Mesendoderm (in vitro differentiated cells): ENCODE measurements around the gene CPXM2. TPM values are rescaled to one million over a fixed set of nuclear protein-coding genes. Genes with fewer than 3 reads are reported as not detected.

Source experiments
- DNase-seq: peaks from one replicate; pipeline ENCODE4 v3.0.0; 2013
- H2AK5ac ChIP-seq: 2 replicates; pipeline ENCODE4 v1.6.1; 2013; ENCODE audit warnings: low read length, inconsistent platforms
- H2BK120ac ChIP-seq: 2 replicates; pipeline ENCODE4 v1.6.1; 2013; ENCODE audit warnings: low read depth, mild to moderate bottlenecking, low read length, moderate library complexity, mixed read lengths
- H2BK15ac ChIP-seq: replicated peaks from 2 replicates; pipeline ENCODE4 v1.6.1; 2013; ENCODE audit warnings: low read depth, mild to moderate bottlenecking, moderate library complexity
- H2BK5ac ChIP-seq: 2 replicates; pipeline ENCODE4 v1.6.1; 2013; ENCODE audit warnings: low read length, inconsistent platforms
- H3K18ac ChIP-seq: 2 replicates; pipeline ENCODE4 v1.6.1; 2013; ENCODE audit warnings: mild to moderate bottlenecking, low read length, mixed read lengths
- H3K23ac ChIP-seq: one replicate; pipeline ENCODE4 v1.6.1; 2013; ENCODE audit warnings: low read length
- H3K27ac ChIP-seq: 2 replicates; pipeline ENCODE4 v1.5.1; 2013; ENCODE audit warnings: low read depth, mild to moderate bottlenecking, inconsistent platforms, low read length, moderate library complexity
- H3K27me3 ChIP-seq: 2 replicates; pipeline ENCODE4 v1.6.1; 2013; ENCODE audit warnings: low read length, control low read depth, mild to moderate bottlenecking, inconsistent platforms; ENCODE audit not compliant: insufficient read depth, poor library complexity
- H3K36me3 ChIP-seq: 2 replicates; pipeline ENCODE4 v1.6.1; 2013; ENCODE audit warnings: low read length, inconsistent platforms; ENCODE audit not compliant: control insufficient read depth, insufficient read depth
- H3K4ac ChIP-seq: one replicate; pipeline ENCODE4 v1.6.1; 2013; ENCODE audit warnings: low read depth, mild to moderate bottlenecking, low read length, moderate library complexity
- H3K4me1 ChIP-seq: 2 replicates; pipeline ENCODE4 v1.6.1; 2013; ENCODE audit warnings: low read depth, low read length, inconsistent platforms; ENCODE audit not compliant: control insufficient read depth
- H3K4me2 ChIP-seq: 2 replicates; pipeline ENCODE4 v1.6.1; 2013; ENCODE audit warnings: low read length
- H3K4me3 ChIP-seq: 2 replicates; pipeline ENCODE4 v1.5.1; 2013; ENCODE audit warnings: mild to moderate bottlenecking, low read length
- H3K56ac ChIP-seq: one replicate; pipeline ENCODE4 v1.6.1; 2013; ENCODE audit warnings: low read length
- H3K79me1 ChIP-seq: 2 replicates; pipeline ENCODE4 v1.6.1; 2013; ENCODE audit warnings: low read length, inconsistent platforms
- H3K79me2 ChIP-seq: 2 replicates; pipeline ENCODE4 v1.6.1; 2013; ENCODE audit warnings: mild to moderate bottlenecking, low read length; ENCODE audit not compliant: control insufficient read depth, insufficient read depth
- H3K9ac ChIP-seq: 2 replicates; pipeline ENCODE4 v1.6.1; 2013; ENCODE audit warnings: low read length, inconsistent platforms
- H4K5ac ChIP-seq: one replicate; pipeline ENCODE4 v1.6.1; 2013; ENCODE audit warnings: low read length
- H4K8ac ChIP-seq: one replicate; pipeline ENCODE4 v1.6.1; 2013; ENCODE audit warnings: low read depth, mild to moderate bottlenecking, control low read depth, low read length, moderate library complexity
- WGBS: extraction: QIAGEN DNeasy Blood & Tissue Kit; methylation state at CpG from one replicate; pipeline ENCODE4 v1.1.7; 2013; ENCODE audit warnings: low lambda C conversion rate, missing lambda C conversion rate; ENCODE audit not compliant: insufficient coverage; ENCODE audit errors: extremely low coverage; 5-methylcytosine and 5-hydroxymethylcytosine counted together
- polyA plus RNA-seq, 2 experiments: library from polyadenylated mRNA; stranded (reverse); fragments of 200-250 nt; gene quantifications; one replicate each; pipeline ENCODE4 v1.2.3, GENCODE V29; 2013

CPXM2 gene
- polyA plus RNA-seq (2013, experiment 1 of 2): 0.66 TPM
- polyA plus RNA-seq (2013, experiment 2 of 2): 0.63 TPM

DNA sequence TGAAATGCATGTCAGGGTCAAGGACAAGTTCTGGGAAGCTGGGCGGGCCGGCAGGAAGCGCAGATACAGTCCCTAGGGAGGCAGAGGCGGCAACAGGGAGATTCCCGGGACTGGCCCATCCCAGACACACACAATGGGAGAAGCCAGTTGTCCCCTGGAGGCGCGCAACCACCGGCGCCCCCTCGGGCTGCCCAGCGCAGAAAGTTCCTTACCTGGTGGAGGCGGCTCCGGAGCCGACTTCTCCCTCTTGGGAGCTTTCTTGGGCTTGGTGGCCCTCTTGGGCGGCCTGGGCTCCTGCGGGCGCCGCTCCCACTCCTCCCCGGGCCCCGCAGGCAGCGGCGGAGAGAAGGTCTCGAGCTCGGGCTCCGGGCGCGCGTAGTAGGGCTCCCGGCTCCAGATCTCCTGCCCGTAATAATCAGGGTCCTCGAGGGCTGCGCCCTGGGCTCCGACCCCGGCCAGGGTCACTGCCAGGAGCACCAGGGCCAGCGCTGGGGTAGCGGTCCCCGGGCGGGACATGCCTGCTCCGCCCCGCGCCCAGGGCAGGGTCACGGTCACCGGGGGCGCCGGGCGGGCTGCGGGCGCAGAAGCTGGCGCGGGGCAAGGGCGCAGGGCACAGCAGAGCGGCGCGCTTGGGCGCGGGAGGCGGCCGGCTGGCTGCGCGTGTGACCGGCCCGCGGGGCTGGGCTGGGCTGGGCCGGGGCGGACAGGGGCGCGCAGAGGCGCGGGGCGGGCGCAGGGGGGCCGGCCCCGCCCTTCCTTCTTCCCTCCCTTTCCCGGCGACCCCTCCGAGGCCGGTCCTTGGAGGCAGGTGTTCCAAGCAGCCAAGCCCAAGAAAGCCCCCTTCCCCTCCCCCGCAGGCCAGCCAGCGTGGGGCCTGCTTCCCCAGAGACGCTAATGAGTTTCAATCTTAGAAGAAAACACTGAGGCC lies at the start of gene CPXM2:
CPXM2 (minus strand) TSS at position 664 of the 928 bp plus-strand sequence; CDS start at position 516, 148 bp downstream.
- Histone ChIP-seq H3K36me3 (no peaks in the 10 kb centered on the region), H3K23ac (peak within 1 kb of the TSS; percentile 66), H2BK5ac (no peak within 1 kb of the TSS), H2BK15ac (no peak within 1 kb of the TSS), H3K79me2 (no peaks in the 10 kb centered on the region), H3K9ac (peak within 1 kb of the TSS; percentile 54), H2BK120ac (no peak within 1 kb of the TSS), H3K27me3 (no peaks in the 10 kb centered on the region), H3K27ac (no peak within 1 kb of the TSS), H3K4ac (no peak within 1 kb of the TSS), H3K4me1 (no peaks in the 10 kb centered on the region), H3K18ac (peak within 1 kb of the TSS; percentile 24), H3K56ac (peak within 1 kb of the TSS; percentile 82), H3K4me2 (peak within 1 kb of the TSS; percentile 73), H2AK5ac (no peak within 1 kb of the TSS), H3K4me3 (peak within 1 kb of the TSS; percentile 13), H4K5ac (no peak within 1 kb of the TSS), H4K8ac (no peak within 1 kb of the TSS), H3K79me1 (no peaks in the 10 kb centered on the region)
- peak; percentile 54 for DNase-seq
- WGBS: no CpG with 5 or more reads among the region's 80 CpGs

DNA sequence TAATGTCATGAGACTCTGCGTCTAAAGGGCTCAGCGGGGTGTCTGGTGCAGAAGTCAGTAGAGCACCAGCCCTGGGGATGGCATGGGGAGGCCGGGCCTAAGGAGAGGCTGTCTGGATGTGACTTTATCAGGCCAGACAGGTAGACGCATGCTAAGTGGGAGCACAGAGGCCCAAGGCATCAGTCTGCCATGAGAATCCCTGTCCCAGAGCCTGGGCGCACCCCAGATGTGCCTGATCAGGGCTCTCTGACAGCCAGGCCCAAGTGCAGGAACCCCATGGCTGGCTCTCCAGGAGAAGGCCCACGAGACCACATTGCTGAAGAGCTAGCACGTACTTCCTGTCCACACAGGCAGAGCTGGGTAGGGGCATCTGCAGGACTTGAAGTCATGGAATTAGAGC lies 48.0 kb upstream of the CPXM2 start:
- H3K18ac ChIP-seq: no peak overlapping the region
- H3K79me2 ChIP-seq: no peaks in the 10 kb centered on the region
- no peak overlapping the region for H3K4me3 ChIP-seq
- no peak for DNase-seq
- H2BK15ac ChIP-seq: no peak overlapping the region
- H2BK120ac ChIP-seq: no peak overlapping the region
- H3K56ac ChIP-seq: no peak overlapping the region
- no peak overlapping the region for H3K4me2 ChIP-seq
- no peak overlapping the region for H3K9ac ChIP-seq
- no peak overlapping the region for H2BK5ac ChIP-seq
- no peak overlapping the region for H3K4ac ChIP-seq
- no CpG with 5 or more reads among the region's 7 CpGs for WGBS
- no peak overlapping the region for H3K23ac ChIP-seq
- H2AK5ac ChIP-seq: no peak overlapping the region
- H4K5ac ChIP-seq: no peak overlapping the region
- H3K4me1 ChIP-seq: peaks cover 5% of the 10 kb centered on the region
- no peaks in the 10 kb centered on the region for H3K36me3 ChIP-seq
- H3K27ac ChIP-seq: no peak overlapping the region
- no peak overlapping the region for H4K8ac ChIP-seq
- no peaks in the 10 kb centered on the region for H3K27me3 ChIP-seq
- no peaks in the 10 kb centered on the region for H3K79me1 ChIP-seq

DNA sequence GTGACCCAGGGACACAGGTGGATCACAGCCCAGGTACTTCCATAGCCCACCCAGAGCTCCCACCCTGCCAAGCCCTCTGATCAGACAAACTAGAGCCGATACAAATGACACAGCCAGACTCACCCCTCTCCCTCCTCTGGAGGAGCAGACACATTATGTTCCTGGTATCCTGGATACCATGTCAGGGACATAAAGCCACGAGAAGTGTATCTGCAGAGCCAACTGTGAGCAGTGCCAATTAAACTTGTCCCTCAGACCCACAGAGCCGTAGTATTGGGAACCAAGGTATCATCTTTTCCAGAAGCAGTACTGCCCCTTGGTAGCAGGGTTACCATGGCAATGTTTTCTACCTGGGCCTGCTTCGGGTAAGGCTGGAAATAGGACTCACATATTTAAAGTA lies 47.3 kb upstream of the CPXM2 start:
- Histone ChIP-seq H3K4me3 (no peak overlapping the region), H3K23ac (no peak overlapping the region), H3K79me2 (no peaks in the 10 kb centered on the region), H4K5ac (no peak overlapping the region), H3K56ac (no peak overlapping the region), H3K4me2 (no peak overlapping the region), H2BK5ac (no peak overlapping the region), H3K18ac (no peak overlapping the region), H3K9ac (no peak overlapping the region), H2AK5ac (no peak overlapping the region), H2BK120ac (no peak overlapping the region), H3K36me3 (no peaks in the 10 kb centered on the region), H4K8ac (no peak overlapping the region), H3K27me3 (no peaks in the 10 kb centered on the region), H3K79me1 (no peaks in the 10 kb centered on the region), H3K4me1 (peaks cover 5% of the 10 kb centered on the region), H3K4ac (no peak overlapping the region), H2BK15ac (no peak overlapping the region), H3K27ac (no peak overlapping the region)
- no peak for DNase-seq
- WGBS: no CpG with 5 or more reads among the region's 4 CpGs

DNA sequence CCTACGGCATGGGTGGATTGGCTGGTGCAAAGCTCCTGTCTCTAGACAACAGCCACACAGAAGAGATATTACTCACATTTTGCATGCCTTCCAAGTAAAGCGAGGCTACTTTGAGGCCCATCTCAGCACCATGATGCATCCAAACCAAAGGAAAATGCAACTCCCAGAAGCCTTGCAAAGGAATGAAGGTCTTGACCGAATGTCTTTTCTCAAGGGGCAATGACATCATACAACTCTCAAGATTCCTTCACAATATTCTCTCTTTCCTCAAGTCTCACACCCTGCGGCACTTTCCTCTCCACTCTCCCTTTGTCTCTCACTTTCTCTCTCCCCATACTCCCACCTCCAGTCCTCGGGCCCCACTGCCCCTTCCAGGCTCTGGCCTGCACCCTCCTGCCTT lies 44.8 kb upstream of the CPXM2 start:
- Histone ChIP-seq H2BK15ac (no peak overlapping the region), H4K5ac (no peak overlapping the region), H3K9ac (no peak overlapping the region), H4K8ac (no peak overlapping the region), H3K56ac (no peak overlapping the region), H3K4me3 (no peak overlapping the region), H2AK5ac (no peak overlapping the region), H3K4me1 (no peaks in the 10 kb centered on the region), H3K4me2 (no peak overlapping the region), H3K79me1 (no peaks in the 10 kb centered on the region), H2BK5ac (no peak overlapping the region), H3K23ac (no peak overlapping the region), H3K36me3 (no peaks in the 10 kb centered on the region), H3K18ac (no peak overlapping the region), H3K27me3 (no peaks in the 10 kb centered on the region), H3K4ac (no peak overlapping the region), H3K79me2 (no peaks in the 10 kb centered on the region), H2BK120ac (no peak overlapping the region), H3K27ac (no peak overlapping the region)
- WGBS: no CpG with 5 or more reads among the region's 5 CpGs
- no peak for DNase-seq

DNA sequence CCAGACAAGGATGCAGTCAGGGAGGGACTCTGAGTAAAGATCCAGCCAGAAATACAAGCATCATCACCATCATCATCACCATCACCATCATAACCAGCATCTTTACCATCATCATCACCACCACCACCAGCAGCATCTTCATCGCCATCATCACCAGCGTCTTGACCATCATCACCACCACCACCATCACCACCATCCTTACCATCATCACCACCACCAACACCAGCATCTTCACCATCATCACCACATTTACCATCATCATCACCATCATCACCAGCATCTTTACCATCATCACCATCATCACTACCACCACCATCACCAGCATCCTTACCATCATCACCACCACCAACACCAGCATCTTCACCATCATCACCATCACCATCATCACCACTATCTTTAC lies 44.1 kb upstream of the CPXM2 start:
- no peak overlapping the region for H3K23ac ChIP-seq
- no peak overlapping the region for H3K4me2 ChIP-seq
- H3K9ac ChIP-seq: no peak overlapping the region
- H3K4ac ChIP-seq: no peak overlapping the region
- no peaks in the 10 kb centered on the region for H3K79me2 ChIP-seq
- H3K79me1 ChIP-seq: no peaks in the 10 kb centered on the region
- DNase-seq: no peak
- H3K4me1 ChIP-seq: no peaks in the 10 kb centered on the region
- no peaks in the 10 kb centered on the region for H3K27me3 ChIP-seq
- no peak overlapping the region for H2BK120ac ChIP-seq
- H3K36me3 ChIP-seq: no peaks in the 10 kb centered on the region
- H3K56ac ChIP-seq: no peak overlapping the region
- H3K27ac ChIP-seq: no peak overlapping the region
- no peak overlapping the region for H2AK5ac ChIP-seq
- no peak overlapping the region for H3K18ac ChIP-seq
- no peak overlapping the region for H3K4me3 ChIP-seq
- no CpG with 5 or more reads among the region's 2 CpGs for WGBS
- H4K5ac ChIP-seq: no peak overlapping the region
- no peak overlapping the region for H2BK5ac ChIP-seq
- H2BK15ac ChIP-seq: no peak overlapping the region
- no peak overlapping the region for H4K8ac ChIP-seq
